Mesothelial cell of epicardium (in vitro differentiated cells): ENCODE data around the gene OTC. TPM values are rescaled to one million over a fixed set of nuclear protein-coding genes. Genes with fewer than 3 reads are reported as not detected.

Experiments
- DNase-seq, 2 experiments: peaks; one replicate each; pipeline ENCODE4 v3.0.0; 2021; ENCODE audit warnings: low spot score in 2 of 2; ENCODE audit not compliant: unreplicated experiment in 2 of 2
- H3K27ac Mint-ChIP-seq: 2 replicates; pipeline ENCODE4 v1.8.0; 2021; ENCODE audit warnings: mixed read lengths
- H3K27me3 Mint-ChIP-seq: 2 replicates; pipeline ENCODE4 v1.8.0; 2021; ENCODE audit warnings: low read depth, mixed read lengths
- H3K36me3 Mint-ChIP-seq: 2 replicates; pipeline ENCODE4 v1.8.0; 2021; ENCODE audit warnings: mixed read lengths
- H3K4me1 Mint-ChIP-seq: 2 replicates; pipeline ENCODE4 v1.8.0; 2021; ENCODE audit warnings: mixed read lengths
- H3K4me3 Mint-ChIP-seq: 2 replicates; pipeline ENCODE4 v1.8.0; 2021; ENCODE audit warnings: mild to moderate bottlenecking, moderate library complexity, mixed read lengths
- H3K9me3 Mint-ChIP-seq: 2 replicates; pipeline ENCODE4 v1.8.0; 2021; ENCODE audit warnings: mixed read lengths
- CTCF ChIP-seq: fragments of 200-600 bp; sonication (generic); IDR thresholded peaks from one replicate; pipeline ENCODE4 v1.5.0; 2021; ENCODE audit warnings: antibody characterized with exemption; ENCODE audit not compliant: unreplicated experiment
- total RNA-seq: library from RNA; stranded (reverse); gene quantifications from 3 replicates; pipeline ENCODE4 v1.2.1, GENCODE V29; 2021

OTC gene
- not detected in 3 replicates for total RNA-seq

GRCh38 chrX:38352362-38352761 lies at the start of gene OTC:
Gene OTC, plus strand, starts transcription at chrX:38352604. Its CDS starts 93 bp downstream, at chrX:38352697.
- H3K27ac Mint-ChIP-seq = no peak within 1 kb of the TSS
- no peaks in the 10 kb centered on the region for H3K36me3 Mint-ChIP-seq
- H3K4me3 Mint-ChIP-seq = no peak within 1 kb of the TSS
- peaks cover 13% of the 10 kb centered on the region for H3K9me3 Mint-ChIP-seq
- no peaks in the 10 kb centered on the region for H3K27me3 Mint-ChIP-seq
- TF ChIP-seq CTCF = no peak
- no peaks in the 10 kb centered on the region for H3K4me1 Mint-ChIP-seq
- DNase-seq = no peak

- H3K27ac Mint-ChIP-seq = no peak overlapping the region
- no peaks in the 10 kb centered on the region for H3K27me3 Mint-ChIP-seq
- TF ChIP-seq CTCF = no peak
- H3K36me3 Mint-ChIP-seq = no peaks in the 10 kb centered on the region
- no peak for DNase-seq
- no peak overlapping the region for H3K4me3 Mint-ChIP-seq
- H3K9me3 Mint-ChIP-seq = peaks cover 9% of the 10 kb centered on the region
- no peaks in the 10 kb centered on the region for H3K4me1 Mint-ChIP-seq
Measured at GRCh38 chrX:38304010-38304409, 48.4 kb upstream of the OTC start.

- Mint-ChIP-seq H3K4me1 (no peaks in the 10 kb centered on the region), H3K27me3 (no peaks in the 10 kb centered on the region), H3K4me3 (no peak overlapping the region), H3K27ac (no peak overlapping the region), H3K36me3 (no peaks in the 10 kb centered on the region), H3K9me3 (peaks cover 13% of the 10 kb centered on the region)
- no peak for DNase-seq
- TF ChIP-seq CTCF = no peak
Measured at GRCh38 chrX:38305971-38306370, 46.4 kb upstream of the OTC start.

GRCh38 chrX:38311743-38312142 lies 40.7 kb upstream of the OTC start:
- H3K4me3 Mint-ChIP-seq = no peak overlapping the region
- H3K27me3 Mint-ChIP-seq = no peaks in the 10 kb centered on the region
- TF ChIP-seq CTCF = no peak
- H3K36me3 Mint-ChIP-seq = peaks cover 8% of the 10 kb centered on the region
- peaks cover 18% of the 10 kb centered on the region for H3K9me3 Mint-ChIP-seq
- DNase-seq = no peak
- no peak overlapping the region for H3K27ac Mint-ChIP-seq
- H3K4me1 Mint-ChIP-seq = no peaks in the 10 kb centered on the region

GRCh38 chrX:38312436-38312835 lies 40.0 kb upstream of the OTC start:
- peaks cover 18% of the 10 kb centered on the region for H3K9me3 Mint-ChIP-seq
- no peak for TF ChIP-seq CTCF
- H3K4me3 Mint-ChIP-seq = no peak overlapping the region
- H3K27ac Mint-ChIP-seq = no peak overlapping the region
- H3K27me3 Mint-ChIP-seq = no peaks in the 10 kb centered on the region
- peaks cover 10% of the 10 kb centered on the region for H3K36me3 Mint-ChIP-seq
- DNase-seq = no peak
- no peaks in the 10 kb centered on the region for H3K4me1 Mint-ChIP-seq

GRCh38 chrX:38313190-38313589 lies 39.2 kb upstream of the OTC start:
- no peak for DNase-seq
- Mint-ChIP-seq H3K9me3 (peaks cover 18% of the 10 kb centered on the region), H3K4me1 (no peaks in the 10 kb centered on the region), H3K27me3 (no peaks in the 10 kb centered on the region), H3K27ac (no peak overlapping the region), H3K4me3 (no peak overlapping the region), H3K36me3 (peaks cover 10% of the 10 kb centered on the region)
- no peak for TF ChIP-seq CTCF
